Measurements from ENCODE around the gene CD47.

CD47 gene

GRCh38 chr3:108011616-108012015, 79.2 kb downstream of the CD47 start:
- DNase-seq = no peak

- no peak for DNase-seq
These were observed 81.7 kb downstream of the CD47 start for GRCh38 chr3:108008931-108009639.

DNA sequence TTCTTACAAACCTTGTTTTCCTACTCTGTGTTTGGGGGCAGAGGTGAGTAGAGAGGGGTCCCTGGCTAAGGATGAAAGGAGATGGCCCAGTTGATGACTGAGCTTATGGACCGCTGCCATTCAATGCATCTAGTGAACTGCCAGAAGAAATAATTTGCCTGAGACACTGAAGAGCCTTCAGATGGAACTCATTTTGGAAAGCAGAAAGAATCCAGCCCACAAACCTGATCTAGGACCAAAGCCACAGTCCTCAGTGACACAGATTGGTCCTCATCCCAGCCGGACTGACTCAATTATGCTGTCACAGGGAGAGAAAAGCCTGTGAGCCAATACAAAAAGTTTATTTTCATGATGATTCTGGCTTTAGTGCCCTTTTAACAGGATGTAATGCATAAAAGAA, 82.7 kb downstream of the CD47 start:
- DNase-seq = no peak

- DNase-seq = no peak
These were observed 83.9 kb downstream of the CD47 start for GRCh38 chr3:108006881-108007331.

- DNase-seq = peak; percentile 94
These were observed 84.6 kb downstream of the CD47 start for GRCh38 chr3:108006077-108006771.

- peak; percentile 60 for DNase-seq
These were observed 86.2 kb downstream of the CD47 start for GRCh38 chr3:108004647-108005046.

DNA sequence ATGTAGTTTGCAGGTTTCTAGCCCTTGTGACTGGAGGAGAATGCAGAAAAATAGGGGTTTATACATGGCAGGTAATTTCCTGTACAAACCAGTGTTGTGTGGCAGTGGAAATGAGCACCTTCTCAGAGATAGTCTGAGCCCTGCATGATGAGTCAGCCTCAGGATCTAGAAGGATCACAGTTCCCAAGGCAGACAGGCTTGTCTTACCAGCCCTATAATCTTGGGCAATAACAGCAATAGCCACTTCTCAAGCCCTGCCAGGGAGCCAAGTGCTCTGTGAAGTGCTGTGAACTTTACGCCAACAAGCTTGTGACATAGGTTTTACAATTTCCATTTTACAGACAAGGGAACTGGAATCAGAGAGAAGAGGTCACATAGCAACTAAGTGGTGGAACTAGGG, 89.4 kb downstream of the CD47 start:
- DNase-seq = no peak

GRCh38 chr3:107999215-107999775, 91.5 kb downstream of the CD47 start:
- no peak for DNase-seq

DNA sequence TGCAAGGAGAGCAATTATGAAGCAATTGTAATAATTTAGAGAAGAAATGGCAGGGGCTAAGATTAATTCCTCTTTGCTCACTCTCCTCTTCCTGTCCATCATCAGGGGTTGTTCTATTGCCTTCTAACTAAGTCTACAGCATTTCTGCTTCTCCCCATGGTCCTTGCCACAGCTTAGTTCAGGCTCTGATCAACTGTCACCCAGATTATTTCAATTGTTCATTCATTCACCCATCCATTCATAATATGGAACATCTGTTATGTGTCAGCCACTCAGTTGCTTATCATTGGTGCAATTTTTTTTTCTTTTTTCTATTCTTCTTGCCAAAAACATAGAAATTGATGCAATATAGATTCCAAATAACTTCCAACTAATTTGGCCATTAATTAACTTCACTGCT, 93.2 kb downstream of the CD47 start:
- DNase-seq = no peak

- no peak for DNase-seq
These were observed 95.0 kb downstream of the CD47 start for GRCh38 chr3:107995823-107996222.

DNA sequence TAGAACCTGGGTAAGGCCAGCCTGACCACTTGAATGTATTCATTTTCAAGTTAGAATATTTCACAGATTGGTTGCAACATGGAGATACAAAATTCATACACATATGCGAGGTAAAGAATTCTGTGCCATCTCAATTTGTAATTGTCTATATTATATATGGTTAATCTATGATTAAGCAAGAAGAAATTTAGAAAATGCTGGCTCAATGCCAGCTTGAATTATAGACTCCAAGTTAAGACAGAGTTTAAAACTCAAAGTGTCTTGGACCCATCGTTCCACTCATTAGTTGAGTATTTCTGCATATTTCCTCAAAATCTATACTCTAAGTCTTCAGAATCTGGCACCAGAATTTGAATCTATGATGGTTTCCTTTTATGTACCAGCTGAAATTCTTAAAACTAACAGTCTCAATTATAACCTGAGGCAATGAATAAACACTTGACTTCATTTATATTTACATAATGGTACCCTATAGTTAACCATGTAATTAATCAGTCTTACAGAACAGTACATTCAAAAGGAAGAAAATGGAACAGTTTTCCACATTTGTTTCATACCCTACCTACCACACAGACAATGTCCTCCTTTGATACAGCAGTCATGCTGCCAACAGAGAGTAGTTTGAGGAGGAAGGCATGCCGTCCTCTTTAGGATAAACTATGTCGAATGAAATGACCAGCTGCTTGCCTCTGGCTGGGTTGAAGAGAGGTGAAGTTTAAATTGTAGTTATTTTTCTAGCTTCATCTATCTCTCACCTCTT, 95.7 kb downstream of the CD47 start:
- DNase-seq = no peak

GRCh38 chr3:107994181-107994580, 96.7 kb downstream of the CD47 start:
- no peak for DNase-seq

DNA sequence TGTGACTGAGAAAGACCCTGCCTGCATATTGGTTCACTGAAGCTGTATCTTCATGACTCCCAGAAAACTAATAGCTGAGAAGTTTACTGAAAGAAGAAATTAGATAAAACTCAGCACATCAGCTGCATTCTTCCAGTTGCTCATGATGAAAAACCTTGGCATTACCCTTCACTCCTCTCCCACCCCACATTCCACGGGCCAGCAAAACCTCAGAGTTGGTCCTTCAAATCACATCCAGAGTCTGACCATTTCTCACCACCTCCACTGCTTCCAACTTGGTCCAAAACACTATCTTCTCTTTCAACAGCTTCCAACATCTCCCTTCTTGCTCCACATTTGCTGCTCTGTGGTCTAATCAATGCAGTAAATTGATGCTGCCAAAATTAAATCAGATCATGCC, 97.1 kb downstream of the CD47 start:
- no peak for DNase-seq
